22Rv1 (cell line): ENCODE measurements around the gene NUP188.
A peak's percentile ranks its signal among the peaks of the same experiment; 100 is the strongest.

Experiments
- H3K27ac ChIP-seq: fragments of 450-650 bp; 2 replicates; pipeline ENCODE4 v1.5.1; 2017
- CTCF ChIP-seq: fragments of 450-650 bp; IDR thresholded peaks from 2 replicates; pipeline ENCODE4 v1.5.1; 2017; ENCODE audit warnings: mild to moderate bottlenecking
- ZFX ChIP-seq: fragments of 450-650 bp; IDR thresholded peaks from 2 replicates; pipeline ENCODE4 v1.6.1; 2017; ENCODE audit warnings: antibody characterized with exemption, borderline replicate concordance

The NUP188 gene

GRCh38 chr9:128947527-128948301, at the start of gene NUP188, which contains the start of gene DOLK:
Gene NUP188, plus strand, starts transcription at chr9:128947699. Its CDS starts 21 bp downstream, at chr9:128947720.
Gene DOLK, minus strand, starts transcription at chr9:128947603. Its CDS starts 300 bp downstream, at chr9:128947303.
- H3K27ac ChIP-seq = peak within 1 kb of the TSS; percentile 81
- TF ChIP-seq ZFX = no peak
- TF ChIP-seq CTCF = no peak

- peak overlapping the region; percentile 93 for H3K27ac ChIP-seq
- TF ChIP-seq ZFX (no peak), CTCF (no peak)
Measured at GRCh38 chr9:128898382-128898781, 49.1 kb upstream of the NUP188 start.

GRCh38 chr9:128898845-128899565, 48.5 kb upstream of the NUP188 start:
- no peak for TF ChIP-seq CTCF
- no peak for TF ChIP-seq ZFX
- peak overlapping the region; percentile 93 for H3K27ac ChIP-seq

- no peak for TF ChIP-seq CTCF
- no peak for TF ChIP-seq ZFX
- H3K27ac ChIP-seq = peak overlapping the region; percentile 93
Measured at GRCh38 chr9:128899566-128900322, 47.8 kb upstream of the NUP188 start.

- TF ChIP-seq ZFX (no peak), CTCF (no peak)
- H3K27ac ChIP-seq = peak overlapping the region; percentile 93
Measured at GRCh38 chr9:128901379-128901778, 46.1 kb upstream of the NUP188 start.

GRCh38 chr9:128901822-128902221, 45.7 kb upstream of the NUP188 start:
- H3K27ac ChIP-seq = peak overlapping the region; percentile 93
- TF ChIP-seq CTCF = no peak
- no peak for TF ChIP-seq ZFX
